Mesothelial cell of epicardium (in vitro differentiated cells): ENCODE results near the gene HEYL. TPM values are rescaled to one million over a fixed set of nuclear protein-coding genes. Genes with fewer than 3 reads are reported as not detected.
A peak's percentile ranks its signal among the peaks of the same experiment; 100 is the strongest.

Source experiments
- DNase-seq, 2 experiments: peaks; one replicate each; pipeline ENCODE4 v3.0.0; 2021; ENCODE audit warnings: low spot score in 2 of 2; ENCODE audit not compliant: unreplicated experiment in 2 of 2
- H3K27ac Mint-ChIP-seq: 2 replicates; pipeline ENCODE4 v1.8.0; 2021; ENCODE audit warnings: mixed read lengths
- H3K27me3 Mint-ChIP-seq: 2 replicates; pipeline ENCODE4 v1.8.0; 2021; ENCODE audit warnings: low read depth, mixed read lengths
- H3K36me3 Mint-ChIP-seq: 2 replicates; pipeline ENCODE4 v1.8.0; 2021; ENCODE audit warnings: mixed read lengths
- H3K4me1 Mint-ChIP-seq: 2 replicates; pipeline ENCODE4 v1.8.0; 2021; ENCODE audit warnings: mixed read lengths
- H3K4me3 Mint-ChIP-seq: 2 replicates; pipeline ENCODE4 v1.8.0; 2021; ENCODE audit warnings: mild to moderate bottlenecking, moderate library complexity, mixed read lengths
- H3K9me3 Mint-ChIP-seq: 2 replicates; pipeline ENCODE4 v1.8.0; 2021; ENCODE audit warnings: mixed read lengths
- CTCF ChIP-seq: fragments of 200-600 bp; sonication (generic); IDR thresholded peaks from one replicate; pipeline ENCODE4 v1.5.0; 2021; ENCODE audit warnings: antibody characterized with exemption; ENCODE audit not compliant: unreplicated experiment
- total RNA-seq: library from RNA; stranded (reverse); gene quantifications from 3 replicates; pipeline ENCODE4 v1.2.1, GENCODE V29; 2021

HEYL gene
- total RNA-seq, 1 donor from 2014 or later: 5.6 TPM

- peaks cover 4% of the 10 kb centered on the region for H3K4me1 Mint-ChIP-seq
- peak; percentile 55 to 82 for DNase-seq
- no peaks in the 10 kb centered on the region for H3K36me3 Mint-ChIP-seq
- H3K4me3 Mint-ChIP-seq: no peak overlapping the region
- no peaks in the 10 kb centered on the region for H3K9me3 Mint-ChIP-seq
- peaks cover 36% of the 10 kb centered on the region for H3K27me3 Mint-ChIP-seq
- H3K27ac Mint-ChIP-seq: no peak overlapping the region
- TF ChIP-seq CTCF: peak; percentile 83
Observed at GRCh38 chr1:39653546-39654031, 14.1 kb upstream of the HEYL start.

GRCh38 chr1:39652554-39652953 lies 13.1 kb upstream of the HEYL start:
- H3K4me1 Mint-ChIP-seq: peaks cover 7% of the 10 kb centered on the region

GRCh38 chr1:39652105-39652504 lies 12.7 kb upstream of the HEYL start:
- H3K4me3 Mint-ChIP-seq: no peak overlapping the region
- H3K27me3 Mint-ChIP-seq: peaks cover 23% of the 10 kb centered on the region
- H3K36me3 Mint-ChIP-seq: no peaks in the 10 kb centered on the region
- peaks cover 11% of the 10 kb centered on the region for H3K4me1 Mint-ChIP-seq
- no peak for TF ChIP-seq CTCF
- no peak for DNase-seq
- no peaks in the 10 kb centered on the region for H3K9me3 Mint-ChIP-seq
- H3K27ac Mint-ChIP-seq: no peak overlapping the region

More at GRCh38 chr1:39652554-39652953, 13.1 kb upstream of the HEYL start:
- TF ChIP-seq CTCF: no peak
- DNase-seq: no peak
- no peak overlapping the region for H3K4me3 Mint-ChIP-seq
- H3K9me3 Mint-ChIP-seq: no peaks in the 10 kb centered on the region
- H3K27ac Mint-ChIP-seq: no peak overlapping the region
- no peaks in the 10 kb centered on the region for H3K36me3 Mint-ChIP-seq
- H3K27me3 Mint-ChIP-seq: peaks cover 27% of the 10 kb centered on the region

- Mint-ChIP-seq H3K9me3 (no peaks in the 10 kb centered on the region), H3K27me3 (peaks cover 14% of the 10 kb centered on the region), H3K4me1 (peaks cover 25% of the 10 kb centered on the region), H3K27ac (no peak overlapping the region), H3K36me3 (no peaks in the 10 kb centered on the region), H3K4me3 (no peak overlapping the region)
- no peak for TF ChIP-seq CTCF
- no peak for DNase-seq
Observed at GRCh38 chr1:39650431-39650830, 11.0 kb upstream of the HEYL start.

GRCh38 chr1:39649636-39650185 lies 10.3 kb upstream of the HEYL start:
- DNase-seq: no peak
- Mint-ChIP-seq H3K36me3 (no peaks in the 10 kb centered on the region), H3K27ac (peak overlapping the region; percentile 66), H3K9me3 (no peaks in the 10 kb centered on the region), H3K4me1 (peaks cover 27% of the 10 kb centered on the region), H3K27me3 (peaks cover 14% of the 10 kb centered on the region), H3K4me3 (no peak overlapping the region)
- TF ChIP-seq CTCF: no peak
